GM23338 (cell line): ENCODE measurements around the gene ZBTB8OS. TPM values are rescaled to one million over a fixed set of nuclear protein-coding genes. Genes with fewer than 3 reads are reported as not detected.
A peak's percentile ranks its signal among the peaks of the same experiment; 100 is the strongest.

Source experiments
- ATAC-seq: fragments of 200-7000 bp; cut with Tn5 transposase; 3 replicates; pipeline ENCODE4 v1.9.1; 2020
- DNase-seq: peaks from one replicate; pipeline ENCODE4 v3.0.0-alpha.2; 2015; ENCODE audit warnings: low spot score
- H2AFZ ChIP-seq: fragments of 200-600 bp; sonication (generic); 2 replicates; pipeline ENCODE4 v1.8.0; 2016; ENCODE audit warnings: antibody characterized with exemption, mild to moderate bottlenecking, moderate library complexity
- H3F3A ChIP-seq: fragments of 200-600 bp; sonication (generic); replicated peaks from 2 replicates; pipeline ENCODE4 v1.8.0; 2017; ENCODE audit warnings: antibody characterized with exemption, mixed run types, low read depth
- H3K27ac ChIP-seq: fragments of 200-600 bp; sonication (generic); 2 replicates; pipeline ENCODE4 v1.6.1; 2016; ENCODE audit warnings: low read depth
- H3K27me3 ChIP-seq: fragments of 200-600 bp; sonication (generic); 2 replicates; pipeline ENCODE4 v1.8.0; 2016; ENCODE audit warnings: mild to moderate bottlenecking, mixed run types, moderate library complexity; ENCODE audit not compliant: insufficient read depth
- H3K36me3 ChIP-seq: fragments of 200-600 bp; sonication (generic); 2 replicates; pipeline ENCODE4 v1.8.0; 2016; ENCODE audit warnings: mild to moderate bottlenecking; ENCODE audit not compliant: insufficient read depth
- H3K4me1 ChIP-seq: fragments of 200-600 bp; sonication (generic); 2 replicates; pipeline ENCODE4 v1.8.0; 2016; ENCODE audit warnings: mild to moderate bottlenecking, moderate library complexity; ENCODE audit not compliant: insufficient read depth
- H3K4me2 ChIP-seq: fragments of 200-600 bp; sonication (generic); 2 replicates; pipeline ENCODE4 v1.7.1; 2017; ENCODE audit warnings: mixed run types
- H3K4me3 ChIP-seq: fragments of 200-600 bp; sonication (generic); 2 replicates; pipeline ENCODE4 v1.6.1; 2016; ENCODE audit warnings: mixed run types
- H3K79me2 ChIP-seq: fragments of 200-600 bp; sonication (generic); replicated peaks from 2 replicates; pipeline ENCODE4 v1.8.0; 2017; ENCODE audit warnings: mild to moderate bottlenecking; ENCODE audit not compliant: insufficient read depth
- H3K9me2 ChIP-seq: fragments of 200-600 bp; sonication (generic); 2 replicates; pipeline ENCODE4 v1.8.0; 2017; ENCODE audit not compliant: insufficient read depth
- H4K20me1 ChIP-seq: fragments of 200-600 bp; sonication (generic); replicated peaks from 2 replicates; pipeline ENCODE4 v1.8.0; 2017; ENCODE audit warnings: mild to moderate bottlenecking; ENCODE audit not compliant: insufficient read depth
- H3K27ac Mint-ChIP-seq: 2 replicates; pipeline ENCODE4 v1.8.0; 2020; ENCODE audit warnings: inconsistent platforms, mild to moderate bottlenecking, moderate library complexity, mixed read lengths
- H3K27me3 Mint-ChIP-seq: 3 replicates; pipeline ENCODE4 v1.8.0; 2022; ENCODE audit warnings: low read depth, mild to moderate bottlenecking, moderate library complexity, mixed read lengths, inconsistent platforms; ENCODE audit not compliant: insufficient read depth, poor library complexity
- H3K36me3 Mint-ChIP-seq: 3 replicates; pipeline ENCODE4 v1.8.0; 2021; ENCODE audit warnings: low read depth, mild to moderate bottlenecking, inconsistent platforms, moderate library complexity, mixed read lengths
- H3K4me1 Mint-ChIP-seq: 3 replicates; pipeline ENCODE4 v1.8.0; 2020; ENCODE audit warnings: mild to moderate bottlenecking, inconsistent platforms, mixed read lengths
- H3K4me3 Mint-ChIP-seq: 3 replicates; pipeline ENCODE4 v1.8.0; 2021; ENCODE audit warnings: moderate library complexity, mild to moderate bottlenecking, inconsistent platforms, mixed read lengths
- H3K9me3 Mint-ChIP-seq: 3 replicates; pipeline ENCODE4 v1.8.0; 2020; ENCODE audit warnings: moderate library complexity, mild to moderate bottlenecking, inconsistent platforms, mixed read lengths
- CREB1 ChIP-seq: fragments of 250-450 bp; sonication (Bioruptor Pico); IDR thresholded peaks from 2 replicates; pipeline ENCODE4 v1.5.0; 2020; ENCODE audit warnings: low read depth, mild to moderate bottlenecking, moderate library complexity
- EZH2 ChIP-seq: fragments of 200-600 bp; sonication (generic); IDR thresholded peaks from one replicate; pipeline ENCODE4 v1.8.0; 2017; ENCODE audit warnings: antibody characterized with exemption, mild to moderate bottlenecking, low read depth; ENCODE audit not compliant: unreplicated experiment
- EZH2phosphoT487 ChIP-seq: fragments of 200-600 bp; sonication (generic); IDR thresholded peaks from one replicate; pipeline ENCODE4 v1.8.1; 2018; ENCODE audit warnings: antibody characterized with exemption; ENCODE audit not compliant: unreplicated experiment
- JUNB ChIP-seq: IDR thresholded peaks from one replicate; pipeline ENCODE4 v1.6.1; 2016; ENCODE audit warnings: antibody characterized with exemption; ENCODE audit not compliant: unreplicated experiment
- NANOG ChIP-seq: IDR thresholded peaks from 2 replicates; pipeline ENCODE4 v1.6.1; 2016; ENCODE audit warnings: antibody characterized with exemption, borderline replicate concordance
- POLR2AphosphoS5 ChIP-seq: IDR thresholded peaks from 2 replicates; pipeline ENCODE4 v1.6.1; 2016; ENCODE audit warnings: antibody characterized with exemption, low read depth
- REST ChIP-seq: IDR thresholded peaks from one replicate; pipeline ENCODE4 v1.6.1; 2018; ENCODE audit warnings: antibody characterized with exemption; ENCODE audit not compliant: unreplicated experiment
- STAT1 ChIP-seq: IDR thresholded peaks from one replicate; pipeline ENCODE4 v1.6.1; 2016; ENCODE audit warnings: antibody characterized with exemption; ENCODE audit not compliant: unreplicated experiment
- ZNF114 ChIP-seq: fragments of 250-450 bp; sonication (Bioruptor Pico); IDR thresholded peaks from 2 replicates; pipeline ENCODE4 v1.5.0; 2020; ENCODE audit warnings: mild to moderate bottlenecking, moderate library complexity
- ZNF331 ChIP-seq: fragments of 250-450 bp; sonication (Bioruptor Pico); IDR thresholded peaks from 2 replicates; pipeline ENCODE4 v1.5.0; 2020; ENCODE audit warnings: low read depth, mild to moderate bottlenecking, moderate library complexity
- polyA plus RNA-seq: library from polyadenylated mRNA; unstranded; fragments of >200 nt; fragmentation: Nextera tagmentation; extraction: Ambion mirVana; gene quantifications from 2 replicates; pipeline ENCODE4 v1.2.1, GENCODE V29; 2016
- total RNA-seq: library from RNA; depleted of rRNA; stranded (reverse); fragments of >200 nt; shearing (Covaris generic); gene quantifications from 2 replicates; pipeline ENCODE4 v1.2.3, GENCODE V29; 2014
- TF ChIP-seq, protein P1 (sequence below): fragments of 250-450 bp; sonication (Bioruptor Pico); IDR thresholded peaks from 2 replicates; pipeline ENCODE4 v1.5.0; 2020; ENCODE audit warnings: mild to moderate bottlenecking, moderate library complexity
- TF ChIP-seq, protein P2 (sequence below), 2 experiments: fragments of 200-600 bp in 1 of 2; sonication (generic) in 1 of 2; conservative IDR thresholded peaks; 2 replicates each; pipeline versions ENCODE4 v1.5.1 to v1.6.1; 2016 to 2017; ENCODE audit warnings: antibody characterized with exemption in 2 of 2, low read depth in 2 of 2, mild to moderate bottlenecking in 2 of 2, moderate library complexity in 1 of 2
- TF ChIP-seq, protein P3 (sequence below): IDR thresholded peaks from 2 replicates; pipeline ENCODE4 v1.6.1; 2016; ENCODE audit warnings: antibody characterized with exemption

ZBTB8OS gene
- total and polyA plus RNA-seq, 2 experiments from 2014 or later: 22.0 to 159 TPM

GRCh38 chr1:32619701-32620485 is 30.5 kb downstream of the ZBTB8OS start:
- Histone ChIP-seq H3K4me2 (no peak overlapping the region), H3K79me2 (no peaks in the 10 kb centered on the region; the same call in 1 of the 2 replicates), H3K27me3 (no peaks in the 10 kb centered on the region), H3K27ac (peak overlapping the region; percentile 21; the same call in 1 of the 2 replicates), H3K4me3 (no peak overlapping the region), H2AFZ (no peak overlapping the region), H3F3A (no peaks in the 10 kb centered on the region; the same call in 1 of the 2 replicates), H3K36me3 (peaks cover 5% of the 10 kb centered on the region; the same call in 1 of the 2 replicates), H3K4me1 (no peaks in the 10 kb centered on the region), H4K20me1 (no peaks in the 10 kb centered on the region; the same call in 1 of the 2 replicates), H3K9me2 (no peaks in the 10 kb centered on the region)
- H3K36me3 Mint-ChIP-seq: peaks cover 23% of the 10 kb centered on the region; the same call in 2 of the 3 replicates
- no peaks in the 10 kb centered on the region for H3K4me1 Mint-ChIP-seq
- no peak overlapping the region for H3K4me3 Mint-ChIP-seq
- H3K9me3 Mint-ChIP-seq: no peaks in the 10 kb centered on the region
- H3K27ac Mint-ChIP-seq: no peak overlapping the region
- no peak for DNase-seq
- TF ChIP-seq POLR2AphosphoS5 (no peak), EZH2 (no peak), JUNB (no peak), CREB1 (no peak), NANOG (no peak), STAT1 (no peak), ZNF331 (CRISPR knock-in tag) (no peak), REST (no peak), ZNF114 (CRISPR knock-in tag) (no peak), EZH2phosphoT487 (no peak)
- TF ChIP-seq, protein P1, sequence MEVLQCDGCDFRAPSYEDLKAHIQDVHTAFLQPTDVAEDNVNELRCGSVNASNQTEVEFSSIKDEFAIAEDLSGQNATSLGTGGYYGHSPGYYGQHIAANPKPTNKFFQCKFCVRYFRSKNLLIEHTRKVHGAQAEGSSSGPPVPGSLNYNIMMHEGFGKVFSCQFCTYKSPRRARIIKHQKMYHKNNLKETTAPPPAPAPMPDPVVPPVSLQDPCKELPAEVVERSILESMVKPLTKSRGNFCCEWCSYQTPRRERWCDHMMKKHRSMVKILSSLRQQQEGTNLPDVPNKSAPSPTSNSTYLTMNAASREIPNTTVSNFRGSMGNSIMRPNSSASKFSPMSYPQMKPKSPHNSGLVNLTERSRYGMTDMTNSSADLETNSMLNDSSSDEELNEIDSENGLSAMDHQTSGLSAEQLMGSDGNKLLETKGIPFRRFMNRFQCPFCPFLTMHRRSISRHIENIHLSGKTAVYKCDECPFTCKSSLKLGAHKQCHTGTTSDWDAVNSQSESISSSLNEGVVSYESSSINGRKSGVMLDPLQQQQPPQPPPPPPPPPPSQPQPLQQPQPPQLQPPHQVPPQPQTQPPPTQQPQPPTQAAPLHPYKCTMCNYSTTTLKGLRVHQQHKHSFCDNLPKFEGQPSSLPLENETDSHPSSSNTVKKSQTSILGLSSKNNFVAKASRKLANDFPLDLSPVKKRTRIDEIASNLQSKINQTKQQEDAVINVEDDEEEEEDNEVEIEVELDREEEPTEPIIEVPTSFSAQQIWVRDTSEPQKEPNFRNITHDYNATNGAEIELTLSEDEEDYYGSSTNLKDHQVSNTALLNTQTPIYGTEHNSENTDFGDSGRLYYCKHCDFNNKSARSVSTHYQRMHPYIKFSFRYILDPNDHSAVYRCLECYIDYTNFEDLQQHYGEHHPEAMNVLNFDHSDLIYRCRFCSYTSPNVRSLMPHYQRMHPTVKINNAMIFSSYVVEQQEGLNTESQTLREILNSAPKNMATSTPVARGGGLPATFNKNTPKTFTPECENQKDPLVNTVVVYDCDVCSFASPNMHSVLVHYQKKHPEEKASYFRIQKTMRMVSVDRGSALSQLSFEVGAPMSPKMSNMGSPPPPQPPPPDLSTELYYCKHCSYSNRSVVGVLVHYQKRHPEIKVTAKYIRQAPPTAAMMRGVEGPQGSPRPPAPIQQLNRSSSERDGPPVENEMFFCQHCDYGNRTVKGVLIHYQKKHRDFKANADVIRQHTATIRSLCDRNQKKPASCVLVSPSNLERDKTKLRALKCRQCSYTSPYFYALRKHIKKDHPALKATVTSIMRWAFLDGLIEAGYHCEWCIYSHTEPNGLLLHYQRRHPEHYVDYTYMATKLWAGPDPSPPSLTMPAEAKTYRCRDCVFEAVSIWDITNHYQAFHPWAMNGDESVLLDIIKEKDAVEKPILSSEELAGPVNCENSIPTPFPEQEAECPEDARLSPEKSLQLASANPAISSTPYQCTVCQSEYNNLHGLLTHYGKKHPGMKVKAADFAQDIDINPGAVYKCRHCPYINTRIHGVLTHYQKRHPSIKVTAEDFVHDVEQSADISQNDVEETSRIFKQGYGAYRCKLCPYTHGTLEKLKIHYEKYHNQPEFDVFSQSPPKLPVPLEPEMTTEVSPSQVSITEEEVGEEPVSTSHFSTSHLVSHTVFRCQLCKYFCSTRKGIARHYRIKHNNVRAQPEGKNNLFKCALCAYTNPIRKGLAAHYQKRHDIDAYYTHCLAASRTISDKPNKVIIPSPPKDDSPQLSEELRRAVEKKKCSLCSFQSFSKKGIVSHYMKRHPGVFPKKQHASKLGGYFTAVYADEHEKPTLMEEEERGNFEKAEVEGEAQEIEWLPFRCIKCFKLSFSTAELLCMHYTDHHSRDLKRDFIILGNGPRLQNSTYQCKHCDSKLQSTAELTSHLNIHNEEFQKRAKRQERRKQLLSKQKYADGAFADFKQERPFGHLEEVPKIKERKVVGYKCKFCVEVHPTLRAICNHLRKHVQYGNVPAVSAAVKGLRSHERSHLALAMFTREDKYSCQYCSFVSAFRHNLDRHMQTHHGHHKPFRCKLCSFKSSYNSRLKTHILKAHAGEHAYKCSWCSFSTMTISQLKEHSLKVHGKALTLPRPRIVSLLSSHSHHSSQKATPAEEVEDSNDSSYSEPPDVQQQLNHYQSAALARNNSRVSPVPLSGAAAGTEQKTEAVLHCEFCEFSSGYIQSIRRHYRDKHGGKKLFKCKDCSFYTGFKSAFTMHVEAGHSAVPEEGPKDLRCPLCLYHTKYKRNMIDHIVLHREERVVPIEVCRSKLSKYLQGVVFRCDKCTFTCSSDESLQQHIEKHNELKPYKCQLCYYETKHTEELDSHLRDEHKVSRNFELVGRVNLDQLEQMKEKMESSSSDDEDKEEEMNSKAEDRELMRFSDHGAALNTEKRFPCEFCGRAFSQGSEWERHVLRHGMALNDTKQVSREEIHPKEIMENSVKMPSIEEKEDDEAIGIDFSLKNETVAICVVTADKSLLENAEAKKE: no peak
- TF ChIP-seq, protein P2, sequence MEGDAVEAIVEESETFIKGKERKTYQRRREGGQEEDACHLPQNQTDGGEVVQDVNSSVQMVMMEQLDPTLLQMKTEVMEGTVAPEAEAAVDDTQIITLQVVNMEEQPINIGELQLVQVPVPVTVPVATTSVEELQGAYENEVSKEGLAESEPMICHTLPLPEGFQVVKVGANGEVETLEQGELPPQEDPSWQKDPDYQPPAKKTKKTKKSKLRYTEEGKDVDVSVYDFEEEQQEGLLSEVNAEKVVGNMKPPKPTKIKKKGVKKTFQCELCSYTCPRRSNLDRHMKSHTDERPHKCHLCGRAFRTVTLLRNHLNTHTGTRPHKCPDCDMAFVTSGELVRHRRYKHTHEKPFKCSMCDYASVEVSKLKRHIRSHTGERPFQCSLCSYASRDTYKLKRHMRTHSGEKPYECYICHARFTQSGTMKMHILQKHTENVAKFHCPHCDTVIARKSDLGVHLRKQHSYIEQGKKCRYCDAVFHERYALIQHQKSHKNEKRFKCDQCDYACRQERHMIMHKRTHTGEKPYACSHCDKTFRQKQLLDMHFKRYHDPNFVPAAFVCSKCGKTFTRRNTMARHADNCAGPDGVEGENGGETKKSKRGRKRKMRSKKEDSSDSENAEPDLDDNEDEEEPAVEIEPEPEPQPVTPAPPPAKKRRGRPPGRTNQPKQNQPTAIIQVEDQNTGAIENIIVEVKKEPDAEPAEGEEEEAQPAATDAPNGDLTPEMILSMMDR (conservative IDR thresholded peaks at IDR 0.05; ENCODE audit: low read depth in 2 of 2): no peak; a peak in 1 of 4 replicates
- TF ChIP-seq, protein P3, sequence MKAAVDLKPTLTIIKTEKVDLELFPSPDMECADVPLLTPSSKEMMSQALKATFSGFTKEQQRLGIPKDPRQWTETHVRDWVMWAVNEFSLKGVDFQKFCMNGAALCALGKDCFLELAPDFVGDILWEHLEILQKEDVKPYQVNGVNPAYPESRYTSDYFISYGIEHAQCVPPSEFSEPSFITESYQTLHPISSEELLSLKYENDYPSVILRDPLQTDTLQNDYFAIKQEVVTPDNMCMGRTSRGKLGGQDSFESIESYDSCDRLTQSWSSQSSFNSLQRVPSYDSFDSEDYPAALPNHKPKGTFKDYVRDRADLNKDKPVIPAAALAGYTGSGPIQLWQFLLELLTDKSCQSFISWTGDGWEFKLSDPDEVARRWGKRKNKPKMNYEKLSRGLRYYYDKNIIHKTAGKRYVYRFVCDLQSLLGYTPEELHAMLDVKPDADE: no peak
- ATAC-seq: no peak
- no peaks in the 10 kb centered on the region for H3K27me3 Mint-ChIP-seq
